Activated T-cell treated with anti-CD3 and anti-CD28 coated beads, Interleukin-2, amount 50 U/mL, for 72 hours (primary cell): Measurements from ENCODE around the gene EPHX1. TPM values are rescaled to one million over a fixed set of nuclear protein-coding genes. Genes with fewer than 3 reads are reported as not detected.
A peak's percentile ranks its signal among the peaks of the same experiment; 100 is the strongest.

Source experiments
- ATAC-seq, 2 donors: fragments of 150-1000 bp; cut with Tn5 transposase; replicated peaks in 1 of 2; 2 replicates each; pipeline ENCODE4 v1.10.0; 2021; ENCODE audit warnings: moderate library complexity in 2 of 2, mild to moderate bottlenecking in 1 of 2
- DNase-seq, 2 donors: peaks; one replicate each; pipeline ENCODE4 v3.0.0; 2021 to 2022; ENCODE audit warnings: mixed read lengths in 1 of 2
- H3K27ac Mint-ChIP-seq: one replicate; pipeline ENCODE4 v1.8.0; 2022; ENCODE audit warnings: mild to moderate bottlenecking, moderate library complexity, mixed read lengths
- H3K27me3 Mint-ChIP-seq: one replicate; pipeline ENCODE4 v1.8.0; 2022; ENCODE audit warnings: low read depth, mixed read lengths
- H3K36me3 Mint-ChIP-seq, 2 donors: one replicate each; pipeline ENCODE4 v1.8.0; 2022; ENCODE audit warnings: mixed read lengths in 2 of 2, mild to moderate bottlenecking in 1 of 2; ENCODE audit not compliant: insufficient read depth in 2 of 2
- H3K4me1 Mint-ChIP-seq: one replicate; pipeline ENCODE4 v1.8.0; 2022; ENCODE audit warnings: low read depth, mixed read lengths
- H3K4me3 Mint-ChIP-seq, 2 donors: one replicate each; pipeline ENCODE4 v1.8.0; 2022; ENCODE audit warnings: mild to moderate bottlenecking in 2 of 2, mixed read lengths in 2 of 2, moderate library complexity in 2 of 2
- H3K9me3 Mint-ChIP-seq, 2 donors: one replicate each; pipeline ENCODE4 v1.8.0; 2022; ENCODE audit warnings: mixed read lengths in 2 of 2
- total RNA-seq, 2 donors: library from RNA; stranded (reverse); gene quantifications; one replicate each; pipeline ENCODE4 v1.2.3, GENCODE V29; 2022

The EPHX1 gene
- total RNA-seq, 2 donors from 2014 or later, result 2.6 to 3.8 TPM

- H3K27ac Mint-ChIP-seq, result no peak overlapping the region
- H3K4me3 Mint-ChIP-seq, result no peak overlapping the region
- peaks cover 23% of the 10 kb centered on the region for H3K4me1 Mint-ChIP-seq
- ATAC-seq (no peak), DNase-seq (no peak)
- no peaks in the 10 kb centered on the region for H3K36me3 Mint-ChIP-seq
- H3K9me3 Mint-ChIP-seq, result no peaks in the 10 kb centered on the region
- H3K27me3 Mint-ChIP-seq, result no peaks in the 10 kb centered on the region
Observed at GRCh38 chr1:225844236-225845061, 34.5 kb downstream of the EPHX1 start.

- H3K4me3 Mint-ChIP-seq, result no peak overlapping the region
Observed at GRCh38 chr1:225845097-225845496, 35.2 kb downstream of the EPHX1 start.

GRCh38 chr1:225845571-225846259 lies 35.8 kb downstream of the EPHX1 start:
- H3K27ac Mint-ChIP-seq, result no peak overlapping the region

More at GRCh38 chr1:225845097-225845496, 35.2 kb downstream of the EPHX1 start:
- Mint-ChIP-seq H3K27me3 (no peaks in the 10 kb centered on the region), H3K4me1 (peaks cover 27% of the 10 kb centered on the region), H3K9me3 (no peaks in the 10 kb centered on the region), H3K36me3 (peaks cover 0 to 5% of the 10 kb centered on the region in 2 donors), H3K27ac (no peak overlapping the region)
- DNase-seq (no peak), ATAC-seq (no peak)

GRCh38 chr1:225846331-225847310 lies 36.7 kb downstream of the EPHX1 start:
- DNase-seq (no peak), ATAC-seq (no peak)
- H3K4me1 Mint-ChIP-seq, result peaks cover 23% of the 10 kb centered on the region
- peaks cover 0 to 9% of the 10 kb centered on the region in 2 donors for H3K36me3 Mint-ChIP-seq
- no peak overlapping the region for H3K4me3 Mint-ChIP-seq
- no peak overlapping the region for H3K27ac Mint-ChIP-seq
- H3K27me3 Mint-ChIP-seq, result no peaks in the 10 kb centered on the region
- no peaks in the 10 kb centered on the region for H3K9me3 Mint-ChIP-seq

More at GRCh38 chr1:225845571-225846259, 35.8 kb downstream of the EPHX1 start:
- no peak for ATAC-seq
- Mint-ChIP-seq H3K4me3 (no peak overlapping the region), H3K9me3 (no peaks in the 10 kb centered on the region), H3K27me3 (no peaks in the 10 kb centered on the region), H3K36me3 (peaks cover 0 to 6% of the 10 kb centered on the region in 2 donors), H3K4me1 (peaks cover 26% of the 10 kb centered on the region)
- DNase-seq, result peak in 1 of 2 donors; percentile 33

- ATAC-seq (no peak), DNase-seq (no peak)
- Mint-ChIP-seq H3K4me1 (peaks cover 33% of the 10 kb centered on the region), H3K27ac (peak overlapping the region; percentile 6), H3K36me3 (peaks cover 2 to 16% of the 10 kb centered on the region in 2 donors), H3K27me3 (no peaks in the 10 kb centered on the region), H3K4me3 (no peak overlapping the region), H3K9me3 (no peaks in the 10 kb centered on the region)
Observed at GRCh38 chr1:225847610-225848009, 37.7 kb downstream of the EPHX1 start.

- DNase-seq (no peak), ATAC-seq (peak; percentile 36 to 45)
- Mint-ChIP-seq H3K27ac (peak overlapping the region; percentile 66), H3K27me3 (no peaks in the 10 kb centered on the region), H3K9me3 (no peaks in the 10 kb centered on the region), H3K4me1 (peaks cover 36% of the 10 kb centered on the region), H3K4me3 (peak overlapping the region; percentile 13 to 57), H3K36me3 (peaks cover 2 to 16% of the 10 kb centered on the region in 2 donors)
Observed at GRCh38 chr1:225848030-225848955, 38.4 kb downstream of the EPHX1 start.

GRCh38 chr1:225849925-225850324 lies 40.0 kb downstream of the EPHX1 start:
- peak in 1 of 2 donors; percentile 27 for DNase-seq
- H3K36me3 Mint-ChIP-seq, result peaks cover 2 to 16% of the 10 kb centered on the region in 2 donors
- peak overlapping the region; percentile 58 for H3K27ac Mint-ChIP-seq
- ATAC-seq, result peak in 1 of 2 donors; percentile 47
- H3K4me3 Mint-ChIP-seq, result no peak overlapping the region
- H3K9me3 Mint-ChIP-seq, result no peaks in the 10 kb centered on the region
- H3K4me1 Mint-ChIP-seq, result peaks cover 36% of the 10 kb centered on the region
- H3K27me3 Mint-ChIP-seq, result no peaks in the 10 kb centered on the region

GRCh38 chr1:225850370-225850769 lies 40.4 kb downstream of the EPHX1 start:
- Mint-ChIP-seq H3K27ac (no peak overlapping the region), H3K4me1 (peaks cover 36% of the 10 kb centered on the region), H3K36me3 (peaks cover 2 to 16% of the 10 kb centered on the region in 2 donors)

GRCh38 chr1:225851805-225852204 lies 41.9 kb downstream of the EPHX1 start:
- DNase-seq (no peak), ATAC-seq (peak in 1 of 2 donors; percentile 34)
- Mint-ChIP-seq H3K9me3 (no peaks in the 10 kb centered on the region), H3K27me3 (no peaks in the 10 kb centered on the region), H3K4me1 (peaks cover 36% of the 10 kb centered on the region), H3K36me3 (peaks cover 2 to 18% of the 10 kb centered on the region in 2 donors), H3K4me3 (no peak overlapping the region), H3K27ac (peak overlapping the region; percentile 66)

More at GRCh38 chr1:225850370-225850769, 40.4 kb downstream of the EPHX1 start:
- ATAC-seq, result no peak
- Mint-ChIP-seq H3K9me3 (no peaks in the 10 kb centered on the region), H3K4me3 (no peak overlapping the region), H3K27me3 (no peaks in the 10 kb centered on the region)
- DNase-seq, result no peak

- no peaks in the 10 kb centered on the region for H3K9me3 Mint-ChIP-seq
- ATAC-seq, result no peak
Observed at GRCh38 chr1:225852413-225853124, 42.6 kb downstream of the EPHX1 start.

GRCh38 chr1:225853441-225853840 lies 43.5 kb downstream of the EPHX1 start:
- DNase-seq, result no peak

More at GRCh38 chr1:225852413-225853124, 42.6 kb downstream of the EPHX1 start:
- peaks cover 36% of the 10 kb centered on the region for H3K4me1 Mint-ChIP-seq
- H3K27me3 Mint-ChIP-seq, result no peaks in the 10 kb centered on the region
- H3K4me3 Mint-ChIP-seq, result no peak overlapping the region
- peaks cover 2 to 18% of the 10 kb centered on the region in 2 donors for H3K36me3 Mint-ChIP-seq
- no peak for DNase-seq
- H3K27ac Mint-ChIP-seq, result no peak overlapping the region

More at GRCh38 chr1:225853441-225853840, 43.5 kb downstream of the EPHX1 start:
- no peaks in the 10 kb centered on the region for H3K9me3 Mint-ChIP-seq
- no peak for ATAC-seq
- no peak overlapping the region for H3K27ac Mint-ChIP-seq
- peaks cover 2 to 18% of the 10 kb centered on the region in 2 donors for H3K36me3 Mint-ChIP-seq
- H3K27me3 Mint-ChIP-seq, result no peaks in the 10 kb centered on the region
- peaks cover 29% of the 10 kb centered on the region for H3K4me1 Mint-ChIP-seq
- H3K4me3 Mint-ChIP-seq, result no peak overlapping the region
